AG20443 (cell line): ENCODE data around the gene ASB1.

Experiments
- DNase-seq: peaks from one replicate; pipeline ENCODE4 v3.0.0; 2012; ENCODE audit warnings: low spot score, mixed read lengths

ASB1 gene

GRCh38 chr2:238426568-238427434, at the start of gene ASB1:
ASB1 (plus strand) TSS chr2:238426927; CDS start chr2:238427071, 144 bp downstream.
- peak; percentile 94 for DNase-seq

- DNase-seq, result no peak
These were observed 48.3 kb upstream of the ASB1 start for GRCh38 chr2:238378230-238379095.

GRCh38 chr2:238379096-238379810, 47.5 kb upstream of the ASB1 start:
- no peak for DNase-seq

- no peak for DNase-seq
These were observed 46.4 kb upstream of the ASB1 start for GRCh38 chr2:238380336-238380735.

- DNase-seq, result peak; percentile 74
These were observed 45.9 kb upstream of the ASB1 start for GRCh38 chr2:238380785-238381184.

- DNase-seq, result no peak
These were observed 45.2 kb upstream of the ASB1 start for GRCh38 chr2:238381341-238382115.

GRCh38 chr2:238382381-238382781, 44.3 kb upstream of the ASB1 start:
- DNase-seq, result no peak

GRCh38 chr2:238383135-238383534, 43.6 kb upstream of the ASB1 start:
- no peak for DNase-seq

GRCh38 chr2:238383743-238384380, 42.9 kb upstream of the ASB1 start:
- DNase-seq, result no peak

GRCh38 chr2:238387332-238387731, 39.4 kb upstream of the ASB1 start:
- DNase-seq, result no peak

- no peak for DNase-seq
These were observed 37.9 kb upstream of the ASB1 start for GRCh38 chr2:238388794-238389193.

- DNase-seq, result no peak
These were observed 36.6 kb upstream of the ASB1 start for GRCh38 chr2:238389988-238390589.

- DNase-seq, result no peak
These were observed 35.6 kb upstream of the ASB1 start for GRCh38 chr2:238391042-238391689.

GRCh38 chr2:238396663-238397062, 30.1 kb upstream of the ASB1 start:
- no peak for DNase-seq

GRCh38 chr2:238397356-238397755, 29.4 kb upstream of the ASB1 start:
- DNase-seq, result no peak

GRCh38 chr2:238398577-238398976, 28.1 kb upstream of the ASB1 start:
- DNase-seq, result no peak

GRCh38 chr2:238399094-238399493, 27.6 kb upstream of the ASB1 start:
- DNase-seq, result no peak

GRCh38 chr2:238401551-238401950, 25.2 kb upstream of the ASB1 start:
- no peak for DNase-seq

GRCh38 chr2:238403632-238404405, 22.9 kb upstream of the ASB1 start:
- DNase-seq, result no peak
